ENCODE measurements around the gene ADAMTS20.

Gene ADAMTS20

GRCh38 chr12:43312991-43313505 is 239.0 kb downstream of the ADAMTS20 start:
- DNase-seq: no peak

GRCh38 chr12:43310596-43310995 is 241.4 kb downstream of the ADAMTS20 start:
- no peak for DNase-seq

DNA sequence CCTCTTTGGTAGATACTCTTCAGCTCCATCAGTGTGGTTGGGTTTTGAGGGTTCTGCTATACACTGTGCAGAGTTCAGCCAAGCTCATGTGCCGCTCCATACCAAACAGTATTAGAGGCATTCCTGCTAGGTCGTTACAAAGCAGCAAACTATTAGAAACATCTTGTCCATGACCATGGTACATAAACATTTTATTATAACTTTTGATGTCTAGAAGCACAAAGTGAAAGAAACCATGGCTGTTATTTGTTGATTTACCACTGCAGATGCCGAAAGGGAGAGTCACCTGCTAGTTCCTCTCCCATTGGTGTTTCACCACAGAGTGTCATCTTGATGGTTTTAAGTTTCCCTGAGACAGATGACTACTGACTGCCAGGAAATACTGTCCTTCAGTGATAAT is 242.0 kb downstream of the ADAMTS20 start:
- no peak for DNase-seq

DNA sequence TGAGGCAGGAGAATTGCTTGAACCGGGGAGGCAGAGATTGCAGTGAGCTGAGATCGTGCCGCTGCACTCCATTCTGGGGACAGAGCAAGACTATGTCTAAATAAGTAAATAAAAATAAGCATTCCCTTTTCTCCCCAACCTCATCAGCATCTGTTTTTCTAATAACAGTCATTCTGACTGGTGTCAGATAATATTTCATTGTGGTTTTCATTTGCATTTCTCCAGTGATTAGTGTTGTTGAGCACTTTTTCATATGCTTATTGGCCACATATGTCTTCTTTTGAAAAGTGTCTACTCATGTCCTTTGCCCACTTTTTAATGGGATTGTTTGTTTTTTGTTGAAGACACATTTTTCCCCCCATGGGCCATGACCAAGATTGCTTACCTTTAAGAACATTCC is 243.2 kb downstream of the ADAMTS20 start:
- no peak for DNase-seq

GRCh38 chr12:43307126-43307525 is 244.9 kb downstream of the ADAMTS20 start:
- DNase-seq: no peak

GRCh38 chr12:43306066-43306465 is 245.9 kb downstream of the ADAMTS20 start:
- no peak for DNase-seq

DNA sequence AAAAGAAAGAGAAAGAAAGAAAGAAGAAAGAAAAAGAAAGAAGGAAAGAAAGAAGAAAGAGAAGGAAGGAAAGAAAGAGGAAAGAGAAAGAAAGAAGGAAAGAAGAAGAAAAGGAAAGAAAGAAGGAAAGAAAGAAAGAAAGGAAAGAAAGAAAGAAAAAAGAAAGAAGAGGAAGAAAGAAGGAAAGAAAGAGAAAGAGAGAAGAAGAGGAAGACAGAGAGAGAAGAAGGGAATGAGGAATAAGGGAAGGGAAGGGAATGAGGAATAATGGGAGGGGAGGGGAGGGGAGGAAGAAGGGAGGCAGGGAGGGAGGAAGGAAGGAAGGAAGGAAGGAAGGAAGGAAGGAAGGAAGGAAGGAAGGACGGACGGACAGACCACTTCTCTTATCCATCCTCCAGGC is 246.9 kb downstream of the ADAMTS20 start:
- DNase-seq: no peak

All from stimulated activated CD4-positive, alpha-beta T cell treated with anti-CD3 and anti-CD28 coated beads, Interleukin-4, amount 100 ng/mL, for 24 hours (primary cell).